Thyroid gland (tissue), 4 donors: ENCODE measurements around the gene ZNF629.

Experiments
- CTCF ChIP-seq, 6 experiments: fragments of 200-600 bp in 3 of 6; fragments of 450-650 bp in 3 of 6; sonication (generic) in 3 of 6; IDR thresholded peaks; one replicate each; pipeline ENCODE4 v1.5.1; 2016 to 2019; ENCODE audit warnings: antibody characterized with exemption in 6 of 6, mild to moderate bottlenecking in 2 of 6, inconsistent platforms in 1 of 6, moderate library complexity in 1 of 6
- POLR2A ChIP-seq, 2 donors: fragments of 450-650 bp; IDR thresholded peaks; one replicate each; pipeline ENCODE4 v1.6.1; 2017; ENCODE audit warnings: antibody characterized with exemption in 2 of 2, mild to moderate bottlenecking in 2 of 2, moderate library complexity in 1 of 2

- no peak for TF ChIP-seq CTCF (IDR thresholded peaks at IDR 0.05)
- TF ChIP-seq POLR2A (IDR thresholded peaks at IDR 0.05): no peak
These were observed 25.5 kb downstream of the ZNF629 start for GRCh38 chr16:30761427-30761927.
